Esophagus squamous epithelium (tissue), 5 donors: Measurements from ENCODE around the gene TUBA1B. TPM values are rescaled to one million over a fixed set of nuclear protein-coding genes. Genes with fewer than 3 reads are reported as not detected.

Experiments
- DNase-seq: peaks from one replicate; lab custom pipeline; 2025; lab: John Stamatoyannopoulos, UW
- H3K27ac ChIP-seq, 4 donors: fragments of 200-600 bp; sonication (generic); one replicate each; pipeline ENCODE4 v1.5.1; 2016 to 2019; ENCODE audit warnings: mild to moderate bottlenecking in 1 of 4
- H3K27me3 ChIP-seq, 4 donors: fragments of 200-600 bp; sonication (generic); 1 replicate in 3 of 4; 2 replicates in 1 of 4; pipeline versions ENCODE4 v1.5.1 to v1.6.0; 2017 to 2021; ENCODE audit warnings: antibody characterized with exemption in 1 of 4
- H3K36me3 ChIP-seq, 3 donors: fragments of 200-600 bp; sonication (generic); one replicate each; pipeline ENCODE4 v1.5.1; 2016 to 2019
- H3K4me1 ChIP-seq, 3 donors: fragments of 200-600 bp; sonication (generic); one replicate each; pipeline ENCODE4 v1.5.1; 2017 to 2019
- H3K4me3 ChIP-seq, 4 donors: fragments of 200-600 bp; sonication (generic); 1 replicate in 3 of 4; 2 replicates in 1 of 4; pipeline ENCODE4 v1.5.1; 2016 to 2019; ENCODE audit warnings: mild to moderate bottlenecking in 2 of 4, moderate library complexity in 1 of 4
- H3K9me3 ChIP-seq, 3 donors: fragments of 200-600 bp; sonication (generic); one replicate each; pipeline ENCODE4 v1.5.1; 2016 to 2019
- CTCF ChIP-seq, 6 experiments: fragments of 450-650 bp in 4 of 6; fragments of 200-600 bp in 2 of 6; sonication (generic) in 2 of 6; IDR thresholded peaks; one replicate each; pipeline ENCODE4 v1.5.1; 2016 to 2019; ENCODE audit warnings: antibody characterized with exemption in 6 of 6, mild to moderate bottlenecking in 4 of 6, moderate library complexity in 4 of 6
- POLR2A ChIP-seq, 4 donors: fragments of 450-650 bp; IDR thresholded peaks; one replicate each; pipeline ENCODE4 v1.6.1; 2017; ENCODE audit warnings: antibody characterized with exemption in 4 of 4, mild to moderate bottlenecking in 4 of 4, moderate library complexity in 3 of 4
- WGBS, 2 donors: methylation state at CpG; one replicate each; pipeline ENCODE4 v1.1.5; 2018; 5-methylcytosine and 5-hydroxymethylcytosine counted together
- intact Hi-C: fragments of 100-400 bp; cut with DNase I; formaldehyde crosslinking; loops from one replicate; pipeline ENCODE4 v1.15.0; 2022
- total RNA-seq, 4 donors: library from RNA; depleted of rRNA; stranded (reverse); fragments of >200 nt; gene quantifications; one replicate each; pipeline ENCODE4 v1.1.0, GENCODE V29; 2016
- donor health status: DM: yes; HTN: yes; CAD: no.

Gene TUBA1B
- total RNA-seq, 4 donors from 2014 or later = 414 to 957 (median 699) TPM

- intact Hi-C loops = loop anchor here (10.0 kb wide), 1 partner anchor 62 kb away; the partner anchor contains the start of genes KMT2D and RHEBL1
- H3K36me3 ChIP-seq = peaks cover 0 to 36% (median 15%) of the 10 kb centered on the region in 3 donors
Observed at GRCh38 chr12:49126852-49127763, 4.1 kb downstream of the TUBA1B start.

GRCh38 chr12:49121047-49121696 lies 10.0 kb downstream of the TUBA1B start:
- no peaks in the 10 kb centered on the region for H3K9me3 ChIP-seq
- WGBS, 2 donors = 23 to 33% methylated on average over 6 of the region's 6 CpGs
- H3K27me3 ChIP-seq = no peaks in the 10 kb centered on the region
- H3K36me3 ChIP-seq = no peaks in the 10 kb centered on the region
- DNase-seq = no peak
- H3K4me1 ChIP-seq = no peaks in the 10 kb centered on the region
- no peak overlapping the region for H3K4me3 ChIP-seq
- no peak overlapping the region for H3K27ac ChIP-seq
- no peak for TF ChIP-seq POLR2A (IDR thresholded peaks at IDR 0.05)
- peak in 5 of 6 experiments; percentile 43 to 62 (median 49) for TF ChIP-seq CTCF (IDR thresholded peaks at IDR 0.05)
- intact Hi-C loops = loop anchor here (10.0 kb wide), 1 partner anchor 56 kb away; the partner anchor contains the start of genes KMT2D and RHEBL1

More at GRCh38 chr12:49126852-49127763, 4.1 kb downstream of the TUBA1B start:
- no peak for TF ChIP-seq POLR2A (IDR thresholded peaks at IDR 0.05)
- Histone ChIP-seq H3K4me1 (peaks cover 14 to 24% (median 19%) of the 10 kb centered on the region in 3 donors), H3K4me3 (no peak overlapping the region), H3K27me3 (no peaks in the 10 kb centered on the region), H3K9me3 (no peaks in the 10 kb centered on the region), H3K27ac (no peak overlapping the region)
- 73 to 74% methylated on average over 4 of the region's 4 CpGs for WGBS, 2 donors
- DNase-seq = no peak

GRCh38 chr12:49111206-49111605 lies 20.0 kb downstream of the TUBA1B start:
- peak overlapping the region; percentile 75 to 100 (median 95) for H3K4me3 ChIP-seq
- 42 to 45% methylated on average over 6 of the region's 6 CpGs for WGBS, 2 donors
- TF ChIP-seq POLR2A (IDR thresholded peaks at IDR 0.05) = no peak
- no peak for TF ChIP-seq CTCF (IDR thresholded peaks at IDR 0.05)

GRCh38 chr12:49110464-49111155 lies 20.6 kb downstream of the TUBA1B start, which contains the start of gene LMBR1L:
Gene LMBR1L (minus strand): TSS chr12:49110847. CDS start chr12:49110555, 292 bp downstream.
- TF ChIP-seq POLR2A (IDR thresholded peaks at IDR 0.05) (peak in 3 of 4 donors; percentile 65 to 87 (median 85)), CTCF (IDR thresholded peaks at IDR 0.05) (peak in 5 of 6 experiments; percentile 27 to 74 (median 70))
- peaks cover 15 to 51% (median 36%) of the 10 kb centered on the region in 3 donors for H3K4me1 ChIP-seq
- peak within 1 kb of the TSS; percentile 94 to 99 (median 98) for H3K27ac ChIP-seq
- 0% methylated on average over 14 to 33 of the region's 43 CpGs for WGBS, 2 donors
- H3K9me3 ChIP-seq = no peaks in the 10 kb centered on the region
- H3K36me3 ChIP-seq = peaks cover 0 to 13% (median 0%) of the 10 kb centered on the region in 3 donors
- DNase-seq = peak; percentile 95
- intact Hi-C loops = no loop called here
- no peaks in the 10 kb centered on the region for H3K27me3 ChIP-seq
- H3K4me3 ChIP-seq = peak within 1 kb of the TSS; percentile 75 to 100 (median 95)

More at GRCh38 chr12:49111206-49111605, 20.0 kb downstream of the TUBA1B start:
- peak overlapping the region; percentile 94 to 99 (median 98) for H3K27ac ChIP-seq
- H3K27me3 ChIP-seq = no peaks in the 10 kb centered on the region
- H3K9me3 ChIP-seq = no peaks in the 10 kb centered on the region
- intact Hi-C loops = no loop called here
- H3K36me3 ChIP-seq = peaks cover 0 to 7% (median 0%) of the 10 kb centered on the region in 3 donors
- H3K4me1 ChIP-seq = peaks cover 15 to 45% (median 30%) of the 10 kb centered on the region in 3 donors
- no peak for DNase-seq
